ENCODE measurements around the gene FYN.

GRCh38 chr6:111800821-111801220 lies 72.4 kb downstream of the FYN start:
- TF ChIP-seq YY1 (IDR thresholded peaks at IDR 0.05; ENCODE audit: insufficient read depth, insufficient read length) (no peak), ZNF274 (IDR thresholded peaks at IDR 0.05; ENCODE audit: low read depth, low read length) (no peak), SUZ12 (IDR thresholded peaks at IDR 0.05; ENCODE audit: extremely low read depth, insufficient read depth, insufficient read length) (no peak)

Measured in NT2/D1 (cell line).